GM12878 (cell line): Measurements from ENCODE around the gene SUCO. TPM values are rescaled to one million over a fixed set of nuclear protein-coding genes. Genes with fewer than 3 reads are reported as not detected.

Experiments
- ATAC-seq: fragments of 200-7000 bp; cut with Tn5 transposase; 3 replicates; pipeline ENCODE4 v1.9.1; 2020; ENCODE audit warnings: mild to moderate bottlenecking, moderate library complexity
- BruUV-seq: library from RNA; stranded (reverse); fragments of 400-500 nt; replicated peaks from 2 replicates; lab custom pipeline; 2021; lab: Mats Ljungman, UMichigan
- CTCF ChIA-PET: fragments of 300-600 bp; sonication (Branson Sonifier 250); formaldehyde crosslinking; extraction: SDS; loops from one replicate; lab custom pipeline; 2021; ENCODE audit warnings: inconsistent platforms; lab: Yijun Ruan, JAX
- POLR2A ChIA-PET: fragments of 350-600 bp; formaldehyde crosslinking; extraction: SDS; loops from one replicate; lab custom pipeline; 2021; ENCODE audit warnings: inconsistent platforms; lab: Charles Lee
- RAD21 ChIA-PET: fragments of 300-600 bp; sonication (Branson Sonifier 250); formaldehyde crosslinking; loops from one replicate; lab custom pipeline; 2023; ENCODE audit warnings: antibody characterized with exemption; ENCODE audit not compliant: unreplicated experiment; lab: Charles Lee
- SMC1A ChIA-PET: fragments of 300-600 bp; sonication (Branson Sonifier 250); formaldehyde crosslinking; loops from one replicate; lab custom pipeline; 2023; ENCODE audit not compliant: unreplicated experiment, uncharacterized antibody; lab: Charles Lee
- DNase-seq: peaks from one replicate; pipeline ENCODE4 v3.0.0-alpha.2; 2011; ENCODE audit warnings: low read depth, low spot score
- FAIRE-seq: peaks from 3 replicates; lab custom pipeline; 2011; peaks lifted over from hg19 to GRCh38; lab: Jason Lieb, UNC
- H2AFZ ChIP-seq: 2 replicates; pipeline ENCODE4 v1.6.0; 2011; ENCODE audit warnings: low read depth, low read length, control low read depth; ENCODE audit not compliant: control insufficient read depth
- H3K27ac ChIP-seq: 2 replicates; pipeline ENCODE4 v1.5.1; 2011; ENCODE audit warnings: control low read depth; ENCODE audit not compliant: control insufficient read depth, insufficient read depth
- H3K27me3 ChIP-seq, 2 experiments: replicated peaks in 1 of 2; 2 replicates each; pipeline versions ENCODE4 v1.6.0 to v1.6.1; 2011; ENCODE audit warnings: low read length in 1 of 2; ENCODE audit not compliant: control insufficient read depth in 2 of 2, insufficient read depth in 2 of 2
- H3K36me3 ChIP-seq, 2 experiments: 2 replicates each; pipeline ENCODE4 v1.5.1; 2011; ENCODE audit warnings: low read length in 1 of 2; ENCODE audit not compliant: control insufficient read depth in 2 of 2, insufficient read depth in 2 of 2
- H3K4me1 ChIP-seq: 2 replicates; pipeline ENCODE4 v1.6.1; 2011; ENCODE audit warnings: mild to moderate bottlenecking, low read length, moderate library complexity, mixed read lengths; ENCODE audit not compliant: control insufficient read depth, insufficient read depth
- H3K4me2 ChIP-seq: 2 replicates; pipeline ENCODE4 v1.6.0; 2011; ENCODE audit warnings: control low read depth; ENCODE audit not compliant: control insufficient read depth, insufficient read depth
- H3K4me3 ChIP-seq: fragments of 200-600 bp; sonication (generic); 2 replicates; pipeline ENCODE4 v1.5.1; 2016
- H3K79me2 ChIP-seq: 2 replicates; pipeline ENCODE4 v1.6.0; 2011; ENCODE audit warnings: low read length; ENCODE audit not compliant: control insufficient read depth, insufficient read depth
- H3K9ac ChIP-seq: 2 replicates; pipeline ENCODE4 v1.8.0; 2011; ENCODE audit warnings: low read length, control low read depth, mixed read lengths; ENCODE audit not compliant: control insufficient read depth, insufficient read depth
- H3K9me3 ChIP-seq: replicated peaks from 3 replicates; pipeline ENCODE4 v1.5.1; 2011; ENCODE audit warnings: mild to moderate bottlenecking, low read length; ENCODE audit not compliant: control insufficient read depth, insufficient read depth
- H4K20me1 ChIP-seq: 2 replicates; pipeline ENCODE4 v1.6.0; 2011; ENCODE audit not compliant: control insufficient read depth, insufficient read depth
- CBX5 ChIP-seq: sonication (generic); IDR thresholded peaks from 2 replicates; pipeline ENCODE4 v1.6.1; 2016; ENCODE audit warnings: low read depth, moderate library complexity, mild to moderate bottlenecking, inconsistent platforms
- EGR1 ChIP-seq, 2 experiments: IDR thresholded peaks; 1 replicate in 1 of 2; 2 replicates in 1 of 2; pipeline ENCODE4 v1.6.1; 2011 to 2012; ENCODE audit warnings: low read depth in 2 of 2, low read length in 2 of 2, borderline replicate concordance in 1 of 2, mild to moderate bottlenecking in 1 of 2, moderate library complexity in 1 of 2
- EZH2 ChIP-seq: IDR thresholded peaks from 2 replicates; pipeline ENCODE4 v1.6.1; 2012; ENCODE audit warnings: low read depth, mild to moderate bottlenecking, control low read depth, inconsistent platforms, low read length, borderline replicate concordance; ENCODE audit not compliant: control insufficient read depth
- FOXK2 ChIP-seq: fragments of 450-650 bp; IDR thresholded peaks from 2 replicates; pipeline ENCODE4 v1.6.1; 2017; ENCODE audit warnings: mild to moderate bottlenecking, moderate library complexity
- JUND ChIP-seq: IDR thresholded peaks from 2 replicates; pipeline ENCODE4 v1.6.1; 2012; ENCODE audit warnings: low read depth, mild to moderate bottlenecking, low read length, improper control_type of control experiment, moderate library complexity
- KLF5 ChIP-seq: fragments of 450-650 bp; IDR thresholded peaks from 2 replicates; pipeline ENCODE4 v1.6.1; 2014; ENCODE audit warnings: mild to moderate bottlenecking; ENCODE audit not compliant: partially characterized antibody
- PKNOX1 ChIP-seq: fragments of 450-650 bp; IDR thresholded peaks from 2 replicates; pipeline ENCODE4 v1.6.1; 2016; ENCODE audit warnings: mild to moderate bottlenecking
- SMAD5 ChIP-seq: IDR thresholded peaks from 2 replicates; pipeline ENCODE4 v1.6.1; 2016; ENCODE audit warnings: antibody characterized with exemption, low read depth
- SMARCA5 ChIP-seq: fragments of 450-650 bp; IDR thresholded peaks from 2 replicates; pipeline ENCODE4 v1.6.1; 2017; ENCODE audit warnings: mild to moderate bottlenecking
- TARDBP ChIP-seq: IDR thresholded peaks from 2 replicates; pipeline ENCODE4 v1.6.1; 2016; ENCODE audit warnings: borderline replicate concordance
- ZNF384 ChIP-seq: IDR thresholded peaks from 2 replicates; pipeline ENCODE4 v1.6.1; 2012; ENCODE audit warnings: low read depth, mild to moderate bottlenecking, low read length, improper control_type of control experiment, borderline replicate concordance
- in situ Hi-C: fragments of 300-500 bp; cut with MboI; formaldehyde crosslinking; loops from 9 replicates; pipeline ENCODE4 v1.14.3; 2018; ENCODE audit warnings: mixed read lengths
- intact Hi-C: fragments of 100-400 bp; cut with micrococcal nuclease; formaldehyde crosslinking; loops from one replicate; pipeline ENCODE4 v1.14.2; 2022; ENCODE audit not compliant: unreplicated experiment
- polyA plus RNA-seq, 11 experiments: library from polyadenylated mRNA; depleted of rRNA in 4 of 11; unstranded in 6 of 11; stranded (reverse) in 5 of 11; fragments of >200 nt; fragmentation: Nextera tagmentation in 4 of 11; fragmentation: Illumina TruSeq in 1 of 11; extraction: Ambion mirVana in 4 of 11; extraction: Trizol in 1 of 11; gene quantifications; 1 replicate in 1 of 11; 2 replicates in 10 of 11; pipeline versions ENCODE4 v1.2.1 to v1.2.3, GENCODE V29; 2011 to 2016; ENCODE audit warnings: inconsistent platforms in 2 of 11, missing spikeins in 2 of 11, low read depth in 1 of 11
- total RNA-seq, 4 experiments: library from RNA; depleted of rRNA in 3 of 4; stranded (reverse); fragments of >200 nt in 3 of 4; fragmentation: Illumina TruSeq in 1 of 4; extraction: Trizol in 1 of 4; gene quantifications; 2 replicates each; pipeline versions ENCODE4 v1.2.1 to v1.2.3, GENCODE V29; 2013 to 2021

SUCO gene
- total and polyA plus RNA-seq, 10 of the 15 experiments (the other 5 are each of a cell fraction or from before 2014, with no cell fraction given) = 1.7 to 15.3 (median 8.4) TPM

DNA sequence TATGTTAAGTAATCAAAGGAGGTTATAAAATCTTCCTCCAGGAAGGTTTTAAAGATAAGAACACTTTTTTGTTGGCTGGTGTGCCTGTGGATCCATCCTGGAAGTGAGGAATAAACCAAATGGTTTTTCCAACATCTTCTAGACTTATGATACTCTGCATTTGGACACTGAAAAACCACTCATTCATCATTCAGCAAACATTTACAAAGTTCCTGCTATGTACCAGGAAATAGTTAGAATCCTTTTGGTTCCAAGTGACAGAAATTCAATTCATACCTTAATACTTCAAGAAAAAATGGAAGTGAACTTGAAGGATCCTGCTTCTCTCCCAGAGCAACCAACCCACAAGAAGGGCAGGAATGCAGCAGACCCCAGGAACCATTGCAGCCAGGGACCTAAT lies 49.5 kb upstream of the SUCO start:
- Histone ChIP-seq H4K20me1 (no peaks in the 10 kb centered on the region), H3K9me3 (no peaks in the 10 kb centered on the region), H3K4me2 (no peak overlapping the region), H3K36me3 (no peaks in the 10 kb centered on the region), H3K4me1 (no peaks in the 10 kb centered on the region), H3K9ac (no peak overlapping the region), H3K27me3 (no peaks in the 10 kb centered on the region), H3K4me3 (no peak overlapping the region), H3K27ac (no peak overlapping the region), H2AFZ (no peak overlapping the region), H3K79me2 (no peaks in the 10 kb centered on the region)
- ATAC-seq (no peak), DNase-seq (no peak), FAIRE-seq (no peak)
- ChIA-PET CTCF (no interaction called here), POLR2A (no interaction called here), SMC1A (no interaction called here), RAD21 (no interaction called here)
- in situ Hi-C loops = no loop called here
- TF ChIP-seq TARDBP (no peak), EZH2 (no peak), EGR1 (IDR thresholded peaks at IDR 0.05; ENCODE audit: borderline replicate concordance in 1 of 2, low read depth in 2 of 2, low read length in 2 of 2) (no peak), FOXK2 (no peak), ZNF384 (no peak), PKNOX1 (no peak), CBX5 (no peak), SMARCA5 (no peak), JUND (no peak), KLF5 (no peak), SMAD5 (no peak)
- BruUV-seq = no TSS peak
- intact Hi-C loops = no loop called here
